GM19043 (cell line): ENCODE data around the gene VPS33B.

Experiments
- ATAC-seq: cut with Tn5 transposase; IDR thresholded peaks from one replicate; pipeline ENCODE4 v1.9.1; 2021; ENCODE audit warnings: low read depth; ENCODE audit not compliant: unreplicated experiment

VPS33B gene

DNA sequence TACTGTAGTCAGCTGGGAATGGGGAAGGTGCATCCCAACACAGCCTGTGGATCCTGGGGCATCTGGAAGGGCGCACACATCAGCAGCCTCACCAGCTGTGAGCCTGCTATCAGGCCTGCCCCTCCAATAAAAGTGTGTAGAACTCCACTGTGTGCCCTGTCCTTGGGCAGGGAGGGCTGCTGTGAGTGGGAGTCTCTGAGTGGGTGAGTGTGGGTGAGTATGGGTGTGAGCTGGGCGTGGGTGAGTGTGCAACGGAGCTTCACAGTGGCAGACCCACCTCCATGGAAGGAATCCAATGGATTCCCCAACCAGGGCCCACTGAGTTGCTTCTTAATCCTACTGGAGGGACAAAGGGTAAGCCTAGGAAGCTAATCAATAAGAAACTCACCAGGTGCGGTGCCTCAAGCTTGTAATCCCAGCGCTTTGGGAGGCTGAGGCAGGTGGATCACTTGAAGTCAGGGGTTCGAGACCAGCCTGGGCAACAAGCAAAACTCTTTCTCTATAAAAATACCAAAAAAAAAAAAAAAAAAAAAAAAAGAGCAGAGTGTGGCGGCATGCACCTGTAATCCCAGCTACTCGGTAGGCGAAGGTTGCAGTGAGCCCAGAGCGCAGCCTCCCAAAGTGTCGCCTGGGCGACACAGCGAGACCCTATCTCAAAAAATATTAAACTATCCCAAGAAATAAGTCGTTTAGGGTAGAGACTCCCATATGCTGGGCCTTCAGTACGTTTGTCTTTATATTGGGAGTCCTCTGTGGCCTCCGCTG, 68.3 kb downstream of the VPS33B start:
- no peak for ATAC-seq

DNA sequence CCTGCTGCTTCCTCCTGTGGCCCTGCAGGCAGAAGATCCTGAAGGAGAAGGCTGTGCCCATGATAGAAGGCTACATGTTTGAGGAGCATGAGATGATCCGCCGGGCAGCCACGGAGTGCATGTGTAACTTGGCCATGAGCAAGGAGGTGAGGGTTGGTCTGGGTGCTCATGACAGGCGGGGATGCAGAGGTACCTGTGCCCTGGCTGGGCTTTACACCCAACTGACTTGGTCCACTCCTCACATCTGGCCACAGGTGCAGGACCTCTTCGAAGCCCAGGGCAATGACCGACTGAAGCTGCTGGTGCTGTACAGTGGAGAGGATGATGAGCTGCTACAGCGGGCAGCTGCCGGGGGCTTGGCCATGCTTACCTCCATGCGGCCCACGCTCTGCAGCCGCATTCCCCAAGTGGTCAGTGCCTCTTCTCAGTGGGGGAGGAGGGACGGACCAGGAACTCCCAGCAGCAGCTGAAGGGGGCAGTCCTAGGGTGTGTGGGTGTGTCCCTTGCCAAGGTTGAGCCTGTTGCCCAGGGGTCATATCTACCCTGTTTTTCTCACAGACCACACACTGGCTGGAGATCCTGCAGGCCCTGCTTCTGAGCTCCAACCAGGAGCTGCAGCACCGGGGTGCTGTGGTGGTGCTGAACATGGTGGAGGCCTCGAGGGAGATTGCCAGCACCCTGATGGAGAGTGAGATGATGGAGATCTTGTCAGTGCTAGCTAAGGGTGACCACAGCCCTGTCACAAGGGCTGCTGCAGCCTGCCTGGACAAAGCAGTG, 69.3 kb downstream of the VPS33B start:
- no peak for ATAC-seq

GRCh38 chr15:90950676-90951075, 71.7 kb downstream of the VPS33B start:
- no peak for ATAC-seq

GRCh38 chr15:90949979-90950675, 72.3 kb downstream of the VPS33B start:
- no peak for ATAC-seq
